ENCODE data around the gene SNAPC5. TPM values are rescaled to one million over a fixed set of nuclear protein-coding genes. Genes with fewer than 3 reads are reported as not detected.

Gene SNAPC5
- total RNA-seq, 1 experiment from 2014 or later, result 47.6 TPM

DNA sequence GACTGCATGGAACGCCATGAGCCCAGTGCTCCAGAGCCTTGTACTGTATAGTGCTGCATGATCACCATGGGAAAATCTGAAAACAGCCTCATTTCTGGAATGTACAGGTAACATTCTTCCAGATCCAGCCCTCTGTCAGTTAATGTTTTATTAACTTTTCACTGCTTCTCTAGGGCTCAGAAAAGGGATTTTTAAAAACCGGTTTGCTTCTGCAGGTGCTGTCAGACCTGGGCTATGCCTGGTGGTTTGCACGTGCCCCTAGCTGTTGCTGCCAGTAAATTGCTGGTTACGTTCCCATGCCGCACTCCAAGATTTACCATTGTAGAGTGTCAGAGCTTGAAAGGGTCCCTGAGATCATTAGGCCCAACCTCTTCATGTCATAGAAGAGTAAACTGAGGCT, 9.0 kb downstream of the SNAPC5 start:
- intact Hi-C loops (cut with micrococcal nuclease; ENCODE audit: unreplicated experiment), result no loop called here
- H3K9me3 Mint-ChIP-seq (ENCODE audit: low read depth, unreplicated experiment), result no peaks in the 10 kb centered on the region
- CTCF ChIA-PET, result no interaction called here
- H3K36me3 Mint-ChIP-seq (ENCODE audit: insufficient read depth, unreplicated experiment), result peaks cover 37% of the 10 kb centered on the region
- no peak for DNase-seq
- no peak overlapping the region for H3K4me3 Mint-ChIP-seq (ENCODE audit: low read depth, unreplicated experiment)
- H3K27ac Mint-ChIP-seq (ENCODE audit: unreplicated experiment), result no peak overlapping the region
- peaks cover 2% of the 10 kb centered on the region for H3K4me1 Mint-ChIP-seq (ENCODE audit: low read depth, unreplicated experiment)
- no peaks in the 10 kb centered on the region for H3K27me3 Mint-ChIP-seq (ENCODE audit: unreplicated experiment)
- no peak for TF ChIP-seq CTCF (IDR thresholded peaks at IDR 0.05; ENCODE audit: unreplicated experiment)
- no TSS peak for BruUV-seq (replicated peaks)

GRCh38 chr15:66486887-66487286, 10.7 kb downstream of the SNAPC5 start:
- Mint-ChIP-seq H3K36me3 (ENCODE audit: insufficient read depth, unreplicated experiment) (peaks cover 37% of the 10 kb centered on the region), H3K4me1 (ENCODE audit: low read depth, unreplicated experiment) (peaks cover 18% of the 10 kb centered on the region), H3K4me3 (ENCODE audit: low read depth, unreplicated experiment) (no peak overlapping the region), H3K9me3 (ENCODE audit: low read depth, unreplicated experiment) (no peaks in the 10 kb centered on the region), H3K27ac (ENCODE audit: unreplicated experiment) (no peak overlapping the region), H3K27me3 (ENCODE audit: unreplicated experiment) (no peaks in the 10 kb centered on the region)
- CTCF ChIA-PET, result no interaction called here
- no TSS peak for BruUV-seq (replicated peaks)
- no peak for DNase-seq
- TF ChIP-seq CTCF (IDR thresholded peaks at IDR 0.05; ENCODE audit: unreplicated experiment), result no peak
- intact Hi-C loops (cut with micrococcal nuclease; ENCODE audit: unreplicated experiment), result no loop called here

GRCh38 chr15:66484539-66485112, 12.9 kb downstream of the SNAPC5 start:
- Mint-ChIP-seq H3K27me3 (ENCODE audit: unreplicated experiment) (no peaks in the 10 kb centered on the region), H3K4me1 (ENCODE audit: low read depth, unreplicated experiment) (peaks cover 36% of the 10 kb centered on the region), H3K4me3 (ENCODE audit: low read depth, unreplicated experiment) (no peak overlapping the region), H3K27ac (ENCODE audit: unreplicated experiment) (no peak overlapping the region), H3K9me3 (ENCODE audit: low read depth, unreplicated experiment) (no peaks in the 10 kb centered on the region), H3K36me3 (ENCODE audit: insufficient read depth, unreplicated experiment) (peaks cover 39% of the 10 kb centered on the region)
- intact Hi-C loops (cut with micrococcal nuclease; ENCODE audit: unreplicated experiment), result loop anchor here (5.0 kb wide), 1 partner anchor 97 kb away; the partner anchor contains the start of gene MAP2K1
- no peak for TF ChIP-seq CTCF (IDR thresholded peaks at IDR 0.05; ENCODE audit: unreplicated experiment)
- BruUV-seq (replicated peaks), result no TSS peak
- no peak for DNase-seq
- CTCF ChIA-PET, result no interaction called here

DNA sequence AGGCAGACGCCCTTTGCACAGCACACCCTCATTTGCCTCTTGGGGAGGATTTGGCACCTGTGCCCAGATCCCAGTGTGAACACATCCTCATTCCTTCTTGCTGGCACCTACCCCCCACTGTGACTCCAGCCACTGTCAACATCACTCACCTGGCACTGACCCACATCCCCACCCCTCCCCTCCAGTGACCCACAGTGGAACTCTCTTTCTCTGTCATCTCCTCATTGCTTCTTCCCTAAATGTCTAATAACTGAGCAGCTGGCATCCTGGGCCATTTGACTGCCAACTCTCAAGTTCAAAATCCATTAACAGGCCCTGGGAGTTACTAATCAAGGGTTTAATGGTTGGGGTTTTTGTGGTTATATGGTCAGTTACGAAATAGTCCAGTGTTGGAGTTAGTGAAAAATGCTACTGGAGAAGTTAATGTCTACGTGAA, 14.4 kb downstream of the SNAPC5 start:
- Mint-ChIP-seq H3K9me3 (ENCODE audit: low read depth, unreplicated experiment) (no peaks in the 10 kb centered on the region), H3K27me3 (ENCODE audit: unreplicated experiment) (no peaks in the 10 kb centered on the region), H3K36me3 (ENCODE audit: insufficient read depth, unreplicated experiment) (peaks cover 37% of the 10 kb centered on the region), H3K4me3 (ENCODE audit: low read depth, unreplicated experiment) (no peak overlapping the region), H3K4me1 (ENCODE audit: low read depth, unreplicated experiment) (peaks cover 43% of the 10 kb centered on the region), H3K27ac (ENCODE audit: unreplicated experiment) (peak overlapping the region; percentile 16)
- TF ChIP-seq CTCF (IDR thresholded peaks at IDR 0.05; ENCODE audit: unreplicated experiment), result no peak
- BruUV-seq (replicated peaks), result no TSS peak
- peak; percentile 90 for DNase-seq
- CTCF ChIA-PET, result interaction anchor here (1.0 kb wide), 1 partner anchor 97 kb away, joined by 6 read pairs; no protein-coding TSS in a partner anchor
- intact Hi-C loops (cut with micrococcal nuclease; ENCODE audit: unreplicated experiment), result loop anchor here (5.0 kb wide), 1 partner anchor 96 kb away; the partner anchor contains the start of gene MAP2K1

Measured in Calu3 (cell line).